MM.1S (cell line): ENCODE results near the gene TMEM238.

Experiments
- CTCF ChIP-seq: fragments of 300-600 bp; sonication (generic); IDR thresholded peaks from 2 replicates; pipeline ENCODE4 v1.5.1; 2016; ENCODE audit warnings: antibody characterized with exemption, low read length, mixed read lengths
- EZH2 ChIP-seq: fragments of 300-600 bp; sonication (generic); optimal IDR thresholded peaks from 2 replicates; pipeline ENCODE3; 2017; ENCODE audit warnings: low read depth, mild to moderate bottlenecking, antibody characterized with exemption, low read length, mixed read lengths

GRCh38 chr19:55368106-55368505 is 16.0 kb downstream of the TMEM238 start:
- TF ChIP-seq CTCF: no peak
- TF ChIP-seq EZH2: no peak
